Inferior parietal cortex (tissue), 1 donor: ENCODE data around the gene CRB3.
"Not testable (repeated sequence)": the region's sequence is repeated elsewhere in the genome, so short reads cannot be mapped to it uniquely, and the experiment has no call there.

Experiments used
- DNase-seq: peaks from one replicate; pipeline ENCODE4 v3.0.0-alpha.2; 2016; ENCODE audit errors: extremely low spot score

CRB3 gene

GRCh38 chr19:6491802-6492592 lies 27.9 kb downstream of the CRB3 start:
- DNase-seq = peak; percentile 38

GRCh38 chr19:6494438-6495036 lies 30.5 kb downstream of the CRB3 start:
- DNase-seq = no peak

GRCh38 chr19:6495947-6496346 lies 31.9 kb downstream of the CRB3 start:
- no peak for DNase-seq

DNA sequence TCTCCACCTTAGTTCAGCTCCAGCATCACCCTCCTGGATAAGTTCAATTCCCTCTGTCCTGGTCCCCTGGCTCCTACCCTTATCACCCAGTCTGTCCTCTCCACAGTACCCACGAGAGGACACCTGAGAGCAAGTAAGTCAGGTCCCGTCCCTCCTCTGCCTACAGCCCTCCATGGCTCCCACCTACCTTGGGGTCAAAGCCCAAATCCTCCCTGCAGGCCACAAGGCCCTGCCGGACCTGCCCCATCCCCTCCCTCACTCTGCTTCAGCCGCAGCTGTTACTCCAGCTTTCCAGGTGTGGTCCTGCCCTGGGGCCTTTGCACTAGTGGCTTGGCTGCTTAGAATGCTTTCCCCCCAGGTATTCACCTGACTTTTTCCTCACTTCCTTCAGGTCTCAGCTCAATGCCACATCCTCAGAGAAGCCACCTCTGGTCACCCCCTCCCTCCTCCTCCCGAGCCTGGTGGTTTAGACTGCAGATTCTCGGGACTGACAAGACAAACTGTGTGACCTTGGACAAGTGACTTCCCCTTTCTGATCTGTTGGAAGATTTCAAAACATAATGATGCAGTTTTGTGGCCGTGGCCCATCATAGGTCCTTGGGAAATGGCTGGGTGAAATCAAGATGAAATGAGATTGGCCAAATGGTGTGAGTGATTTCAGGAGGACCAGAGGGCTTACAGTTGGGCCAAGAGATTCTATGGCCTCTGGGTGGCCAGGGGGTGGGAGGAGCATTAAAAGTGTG lies 34.4 kb downstream of the CRB3 start:
- no peak for DNase-seq

DNA sequence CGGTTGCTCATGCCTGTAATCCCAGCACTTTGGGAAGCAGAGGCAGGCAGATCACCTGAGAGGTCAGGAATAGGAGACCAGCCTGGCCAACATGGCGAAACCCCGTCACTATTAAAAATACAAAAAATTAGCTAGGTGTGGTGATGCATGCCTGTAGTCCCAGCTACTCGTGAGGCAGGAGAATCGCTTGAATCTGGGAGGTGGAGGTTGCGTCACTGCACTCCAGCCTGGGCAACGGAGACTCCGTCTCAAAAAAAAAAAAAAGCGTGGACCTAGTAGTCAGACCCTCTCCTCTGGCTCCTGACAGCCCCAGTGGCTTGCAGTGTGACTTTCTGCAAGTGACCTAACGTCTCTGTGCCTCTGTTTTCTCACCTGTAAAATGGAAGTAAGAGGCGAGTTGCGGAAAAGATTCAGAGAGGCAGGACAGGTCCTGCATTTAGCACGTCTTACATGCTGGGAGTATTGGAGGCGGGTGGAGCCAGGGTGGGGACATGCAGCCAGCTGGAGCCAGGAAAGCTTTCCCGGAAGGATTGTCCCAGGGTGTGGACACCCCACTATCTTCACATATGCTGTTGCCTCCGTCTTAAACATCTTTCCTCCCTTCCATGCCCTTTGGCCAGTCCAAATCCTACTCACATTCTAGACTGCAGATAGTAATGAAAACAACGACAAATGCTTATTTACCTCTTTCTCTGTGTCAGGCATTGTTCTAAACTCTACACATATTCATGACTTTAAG lies 35.1 kb downstream of the CRB3 start:
- no peak for DNase-seq

DNA sequence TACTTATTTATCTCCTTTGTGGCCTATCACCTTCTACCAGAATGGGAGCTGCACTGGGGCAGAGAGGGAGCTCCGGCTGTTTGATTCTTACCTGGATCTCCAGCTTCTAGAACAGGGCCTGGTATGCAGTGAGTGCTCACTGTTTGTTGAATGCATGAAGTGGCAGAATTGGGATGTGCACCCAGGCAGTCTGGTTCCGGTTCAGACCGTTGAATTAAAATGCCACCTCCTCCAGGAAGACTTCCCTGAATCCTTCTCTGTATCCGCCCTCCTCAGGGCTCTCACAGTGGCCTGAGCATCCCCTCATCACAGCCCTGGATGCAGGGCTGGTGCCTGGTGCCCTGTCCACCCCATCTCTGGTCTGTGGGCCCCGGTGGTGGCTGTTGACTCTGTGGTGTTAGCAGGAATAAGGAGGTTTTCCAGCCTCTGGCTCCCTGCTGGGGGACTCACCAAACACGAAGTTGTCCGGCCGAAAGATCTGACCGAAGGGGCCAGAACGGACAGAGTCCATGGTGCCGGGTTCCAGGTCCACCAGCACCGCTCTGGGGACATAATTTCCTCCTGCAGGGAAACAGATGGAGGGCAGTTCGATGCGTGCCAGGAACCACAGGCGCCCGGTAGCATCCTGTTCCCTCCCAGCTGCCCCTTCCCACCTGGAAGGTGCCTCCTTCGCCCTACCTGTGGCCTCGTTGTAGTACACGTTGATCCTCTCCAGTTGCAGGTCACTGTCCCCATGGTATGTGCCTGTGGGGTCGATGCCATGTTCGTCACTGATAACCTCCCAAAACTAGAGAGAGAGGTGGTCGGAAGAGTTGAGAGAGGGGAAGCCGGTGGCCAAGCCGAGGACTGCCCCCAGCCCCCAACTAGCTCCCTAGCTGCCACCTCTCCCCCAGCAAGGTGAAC lies 37.0 kb downstream of the CRB3 start:
- DNase-seq = no peak

- DNase-seq = peak; percentile 73
Measured at GRCh38 chr19:6501740-6502648, 37.9 kb downstream of the CRB3 start, which contains the start of gene TUBB4A. TUBB4A (minus strand) TSS chr19:6502309; CDS start chr19:6502212, 97 bp downstream.

GRCh38 chr19:6503407-6504201 lies 39.5 kb downstream of the CRB3 start:
- no peak for DNase-seq

DNA sequence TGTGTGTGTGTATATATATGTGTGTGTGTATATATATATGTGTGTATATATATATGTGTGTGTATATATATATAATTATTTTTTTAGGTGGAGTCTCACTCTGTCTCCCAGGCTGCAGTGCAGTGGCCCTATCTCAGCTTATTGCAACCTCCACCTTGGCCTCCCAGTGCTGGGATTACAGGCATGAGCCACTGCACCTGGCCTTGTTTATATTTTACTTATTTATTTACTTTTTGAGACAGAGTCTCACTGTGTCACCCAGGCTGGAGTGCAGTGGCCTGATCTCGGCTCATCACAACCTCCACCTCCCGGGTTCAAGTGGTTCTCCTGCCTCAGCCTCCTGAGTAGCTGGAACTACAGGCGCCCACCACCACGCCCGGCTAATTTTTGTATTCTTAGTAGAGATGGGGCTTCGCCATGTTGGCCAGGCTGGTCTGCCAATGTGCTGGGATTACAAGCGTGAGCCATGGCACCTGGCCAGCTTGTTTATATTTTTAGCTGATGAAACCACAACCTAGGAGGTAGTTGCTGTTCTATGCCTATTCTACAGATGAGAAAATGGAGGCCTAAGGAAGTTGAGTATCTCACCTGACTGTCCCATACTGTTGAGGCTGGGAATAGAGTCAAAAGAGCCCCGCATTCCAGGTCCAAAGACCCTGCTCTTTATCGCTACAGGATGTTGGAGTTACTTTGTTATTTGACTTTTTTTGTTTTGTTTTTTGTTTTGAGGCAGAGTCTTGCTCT lies 44.1 kb downstream of the CRB3 start:
- DNase-seq = not testable (repeated sequence)

GRCh38 chr19:6509118-6509971 lies 45.3 kb downstream of the CRB3 start:
- DNase-seq = peak; percentile 78

DNA sequence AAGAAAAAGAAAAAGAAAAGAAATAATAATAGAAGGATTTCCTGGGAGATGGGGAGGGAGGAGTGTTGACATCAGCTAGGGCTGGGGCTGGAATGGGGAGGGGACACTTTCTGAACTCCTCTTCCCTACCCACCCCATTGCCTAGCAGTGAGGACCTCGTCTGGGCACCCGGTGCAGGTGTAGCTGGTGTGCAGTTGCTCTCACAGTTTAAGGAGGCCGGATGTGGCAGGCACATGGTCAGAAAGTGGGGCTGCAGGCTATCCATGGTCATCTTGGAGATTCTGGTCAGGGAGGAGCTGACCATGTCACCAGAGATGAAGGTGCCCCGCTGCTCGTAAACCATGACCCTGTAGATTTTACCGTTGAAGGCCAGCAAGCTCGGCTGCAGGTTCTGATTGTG lies 46.5 kb downstream of the CRB3 start:
- no peak for DNase-seq

- no peak for DNase-seq
Measured at GRCh38 chr19:6514089-6514488, 50.0 kb downstream of the CRB3 start.

DNA sequence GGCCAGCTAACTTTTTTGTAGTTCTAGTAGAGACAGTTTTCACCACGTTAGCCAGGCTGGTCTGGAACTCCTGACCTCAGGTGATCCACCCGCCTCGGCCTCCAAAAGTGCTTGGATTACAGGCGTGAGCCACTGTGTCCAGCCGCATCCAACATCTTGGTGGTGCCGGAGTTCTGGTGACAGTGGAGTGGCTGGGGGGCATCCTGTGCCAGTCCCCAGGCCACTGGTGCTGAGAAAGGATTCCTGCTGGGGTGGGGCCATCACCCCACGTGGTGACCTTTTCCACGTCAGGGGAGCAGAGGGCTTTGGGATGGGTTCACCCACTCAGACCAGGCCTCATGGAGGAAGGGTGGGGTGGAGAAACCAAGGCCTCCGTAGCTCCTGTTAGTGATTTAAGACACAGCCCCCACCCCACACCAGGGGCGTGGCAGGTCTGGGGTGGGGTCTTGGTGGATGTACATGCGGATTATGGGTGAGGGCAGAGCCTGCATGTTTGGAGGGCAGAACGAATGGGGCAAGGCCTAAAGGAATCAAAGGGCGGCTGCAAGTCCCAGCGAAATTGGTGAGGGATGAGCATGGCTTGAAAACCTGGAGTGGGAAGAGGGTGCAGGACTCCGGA lies 51.0 kb downstream of the CRB3 start:
- DNase-seq = no peak

DNA sequence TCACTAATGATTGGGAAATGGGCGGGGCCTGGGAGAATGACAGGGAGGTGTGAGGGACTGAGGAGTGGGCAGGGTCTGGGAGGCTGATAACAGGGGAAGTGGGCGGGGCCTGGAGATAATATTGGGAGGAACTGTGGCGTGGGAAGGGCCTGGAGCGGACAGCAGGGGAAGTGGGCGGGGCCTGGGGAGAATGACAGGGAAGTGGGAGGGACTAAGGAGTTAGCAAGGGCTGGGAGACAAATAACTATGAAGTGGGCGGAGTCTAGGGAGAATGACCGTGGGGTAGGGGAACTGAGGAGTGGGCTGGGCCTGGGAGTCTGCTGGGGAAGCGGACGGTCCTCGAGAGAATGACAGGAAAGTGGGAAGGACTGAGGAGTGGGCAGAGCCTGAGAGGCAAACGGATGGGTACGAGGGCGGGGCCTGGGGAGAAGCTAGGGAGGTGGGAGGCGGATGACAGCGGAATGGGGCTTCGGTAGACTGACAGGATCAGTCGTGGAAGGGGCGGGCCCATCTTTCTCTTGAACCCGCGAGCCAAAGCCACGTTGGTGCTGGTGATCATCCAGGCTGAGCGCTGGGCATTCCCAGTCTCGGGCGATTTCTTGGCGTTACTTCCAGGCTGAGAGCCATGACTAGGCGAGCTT lies 52.1 kb downstream of the CRB3 start:
- peak; percentile 90 for DNase-seq
